HuH-7 (cell line): ENCODE data around the gene TRIOBP.
"Not testable (repeated sequence)": the region's sequence is repeated elsewhere in the genome, so short reads cannot be mapped to it uniquely, and the experiment has no call there.

ENCODE experiments used
- DNase-seq: peaks from one replicate; pipeline ENCODE4 v3.0.0; 2011; ENCODE audit warnings: low spot score

Gene TRIOBP

GRCh38 chr22:37690407-37690806 is 6.4 kb upstream of the TRIOBP start:
- DNase-seq: no peak

GRCh38 chr22:37690901-37691504 is 5.8 kb upstream of the TRIOBP start:
- no peak for DNase-seq

GRCh38 chr22:37692627-37693285 is 4.1 kb upstream of the TRIOBP start:
- DNase-seq: no peak

GRCh38 chr22:37694131-37694530 is 2.7 kb upstream of the TRIOBP start:
- DNase-seq: not testable (repeated sequence)

GRCh38 chr22:37696260-37696656 is 590 bp upstream of the TRIOBP start:
- DNase-seq: not testable (repeated sequence)

GRCh38 chr22:37697538-37697835 is 639 bp downstream of the TRIOBP start:
- no peak for DNase-seq

GRCh38 chr22:37701141-37701786 is 4.4 kb downstream of the TRIOBP start:
- no peak for DNase-seq

GRCh38 chr22:37703906-37704305 is 7.1 kb downstream of the TRIOBP start:
- no peak for DNase-seq

- no peak for DNase-seq
Observed at GRCh38 chr22:37704645-37705044, 7.8 kb downstream of the TRIOBP start.

GRCh38 chr22:37705205-37705604 is 8.4 kb downstream of the TRIOBP start:
- no peak for DNase-seq

GRCh38 chr22:37708580-37709444 is 12.0 kb downstream of the TRIOBP start:
- no peak for DNase-seq

- no peak for DNase-seq
Observed at GRCh38 chr22:37709445-37709765, 12.6 kb downstream of the TRIOBP start.

- DNase-seq: no peak
Observed at GRCh38 chr22:37710675-37711074, 13.8 kb downstream of the TRIOBP start.

GRCh38 chr22:37711490-37711889 is 14.6 kb downstream of the TRIOBP start:
- DNase-seq: no peak

GRCh38 chr22:37713761-37714160 is 16.9 kb downstream of the TRIOBP start:
- DNase-seq: no peak

- no peak for DNase-seq
Observed at GRCh38 chr22:37714634-37715033, 17.8 kb downstream of the TRIOBP start.

- no peak for DNase-seq
Observed at GRCh38 chr22:37715760-37716159, 18.9 kb downstream of the TRIOBP start.

GRCh38 chr22:37716708-37717107 is 19.9 kb downstream of the TRIOBP start:
- DNase-seq: no peak

- not testable (repeated sequence) for DNase-seq
Observed at GRCh38 chr22:37717235-37717634, 20.4 kb downstream of the TRIOBP start.

GRCh38 chr22:37717746-37718305 is 21.0 kb downstream of the TRIOBP start:
- DNase-seq: not testable (repeated sequence)

GRCh38 chr22:37725551-37726240 is 28.8 kb downstream of the TRIOBP start:
- DNase-seq: no peak
